Heart right ventricle (tissue), 16 donors: Measurements from ENCODE around the gene DMBX1. TPM values are rescaled to one million over a fixed set of nuclear protein-coding genes. Genes with fewer than 3 reads are reported as not detected.

Experiments used
- ATAC-seq, 8 donors: fragments of 200-7000 bp; cut with Tn5 transposase; one replicate each; pipeline ENCODE4 v1.9.1; 2020; ENCODE audit warnings: mild to moderate bottlenecking in 8 of 8, moderate library complexity in 8 of 8, moderate number of reproducible peaks in 1 of 8
- DNase-seq, 2 donors: peaks; one replicate each; pipeline ENCODE4 v3.0.0-alpha.2; 2020
- H3K27ac ChIP-seq, 10 donors: fragments of 200-600 bp; sonication (generic) in 2 of 10; one replicate each; pipeline versions ENCODE4 v1.5.0 to v1.8.0; 2020 to 2022; ENCODE audit warnings: mild to moderate bottlenecking in 3 of 10
- H3K27me3 ChIP-seq, 7 donors: fragments of 200-600 bp; one replicate each; pipeline ENCODE4 v1.8.0; 2021 to 2022; ENCODE audit warnings: mild to moderate bottlenecking in 2 of 7
- H3K36me3 ChIP-seq, 9 donors: fragments of 200-600 bp; sonication (generic) in 1 of 9; one replicate each; pipeline versions ENCODE4 v1.5.0 to v1.8.0; 2020 to 2022; ENCODE audit warnings: mild to moderate bottlenecking in 2 of 9
- H3K4me1 ChIP-seq, 9 donors: fragments of 200-600 bp; sonication (generic) in 1 of 9; one replicate each; pipeline versions ENCODE4 v1.5.0 to v1.8.0; 2020 to 2022; ENCODE audit warnings: mild to moderate bottlenecking in 4 of 9
- H3K4me3 ChIP-seq, 10 donors: fragments of 200-600 bp; sonication (generic) in 2 of 10; one replicate each; pipeline versions ENCODE4 v1.5.0 to v1.8.0; 2020 to 2022; ENCODE audit warnings: mild to moderate bottlenecking in 7 of 10, moderate library complexity in 2 of 10
- H3K9me3 ChIP-seq, 11 donors: fragments of 200-600 bp in 10 of 11; sonication (generic) in 2 of 11; one replicate each; pipeline versions ENCODE4 v1.5.0 to v1.8.0; 2013 to 2022; ENCODE audit warnings: mild to moderate bottlenecking in 2 of 11, control low read depth in 1 of 11, moderate library complexity in 1 of 11
- CTCF ChIP-seq, 9 donors: fragments of 200-600 bp; sonication (generic) in 2 of 9; IDR thresholded peaks; one replicate each; pipeline versions ENCODE4 v1.5.0 to v1.8.0; 2021 to 2022; ENCODE audit warnings: antibody characterized with exemption in 9 of 9, mild to moderate bottlenecking in 5 of 9, moderate library complexity in 1 of 9
- WGBS, 2 donors: extraction: QIAGEN DNeasy Blood & Tissue Kit; methylation state at CpG; one replicate each; pipeline ENCODE4 v1.1.7; 2013; ENCODE audit warnings: inconsistent platforms in 1 of 2; 5-methylcytosine and 5-hydroxymethylcytosine counted together
- intact Hi-C, 10 donors: fragments of 100-400 bp; cut with DNase I; formaldehyde crosslinking; loops; one replicate each; pipeline versions ENCODE4 v1.11.1 to v1.14.2; 2022
- polyA plus RNA-seq, 2 donors: library from polyadenylated mRNA; stranded (reverse); fragments of 200-250 nt; gene quantifications; one replicate each; pipeline ENCODE4 v1.2.3, GENCODE V29; 2013
- total RNA-seq, 10 donors: library from RNA; stranded (reverse); fragmentation: NEBNext Ultra II Directional in 3 of 10; extraction: Animal tissue kit (Norgen Biotek cat#: 25700) in 3 of 10; gene quantifications; one replicate each; pipeline versions ENCODE4 v1.2.1 to v1.2.4, GENCODE V29; 2021 to 2023
- donor health status: Arrhythmogenic right ventricular cardiomyopathy.
- donor health status: ischemic (EF 13 %, LVEDD 7.1; RV severe dilation, severe dysfunction).
- donor health status: healthy with polysubstance abuse.
- donor health status: DM: no; HTN: yes; CAD: no.
- donor health status: DM: no; HTN: no; CAD: no.
- donor health status: ischemic (EF 25% LVEDD 6.9; RV normal size, moderate dysfunction).
- donor health status: ischemic (EF 25% LVEDD 5.7; RV mildly dilated, moderate dysfunction).
- donor health status: healthy.
- donor health status: DM: yes; HTN: yes; CAD: no.
- donor health status: Ischemic cardiomyopathy.
- donor health status: ischemic (EF 35%, LVEDD 5.7; RV mildly dilated, moderate dysfunction).
- donor health status: nonischemic (EF 11% LVEDD 7.7; RV severe dilation, severe dysfunction).
- donor health status: DM: yes; HTN: yes; CAD: no.
- donor health status: PGD.
- donor health status: ischemic (EF 29% LVEDD 5.4; RV normal size, mild dysfunction).
- donor health status: nonischemic (EF 23%, LVEDD 6.1; RV moderate dilation, normal function).

DMBX1 gene
- total and polyA plus RNA-seq, 12 donors, result not detected

DNA sequence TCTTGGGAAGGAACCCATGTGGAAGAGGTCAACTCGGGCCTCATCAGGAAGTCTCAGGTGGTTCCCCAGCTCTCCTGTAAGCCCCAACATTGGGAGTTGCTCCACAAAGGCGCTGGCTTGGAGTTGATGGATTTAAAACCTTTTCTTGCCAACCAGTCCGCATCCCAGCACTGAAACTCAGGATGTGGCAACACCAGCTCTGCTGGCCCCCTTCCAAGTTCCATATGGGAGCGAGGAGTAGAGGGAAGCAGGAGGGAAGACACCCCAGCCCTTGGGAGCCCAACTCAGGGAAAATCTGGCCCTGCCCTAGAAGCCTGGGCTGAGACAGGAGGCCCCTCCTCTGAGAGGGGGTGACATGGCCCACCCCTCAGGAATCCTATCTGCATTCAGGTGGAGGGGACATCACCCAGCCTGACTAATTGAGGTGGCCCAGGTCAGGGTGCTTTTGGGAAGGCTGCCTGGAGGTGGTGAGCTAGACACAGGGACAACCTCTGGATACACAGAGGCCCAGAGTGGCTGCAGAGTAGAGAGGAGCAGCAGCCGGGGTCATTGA, 33.1 kb upstream of the DMBX1 start:
- H3K4me1 ChIP-seq, result no peaks in the 10 kb centered on the region
- peaks cover 0 to 57% (median 28%) of the 10 kb centered on the region in 7 donors for H3K27me3 ChIP-seq
- ATAC-seq (no peak), DNase-seq (no peak)
- 74 to 76% methylated on average over 5 of the region's 5 CpGs for WGBS, 2 donors
- H3K36me3 ChIP-seq, result no peaks in the 10 kb centered on the region
- intact Hi-C loops, result no loop called here
- H3K27ac ChIP-seq, result no peak overlapping the region
- no peak overlapping the region for H3K4me3 ChIP-seq
- TF ChIP-seq CTCF (IDR thresholded peaks at IDR 0.05), result no peak
- H3K9me3 ChIP-seq, result no peaks in the 10 kb centered on the region

DNA sequence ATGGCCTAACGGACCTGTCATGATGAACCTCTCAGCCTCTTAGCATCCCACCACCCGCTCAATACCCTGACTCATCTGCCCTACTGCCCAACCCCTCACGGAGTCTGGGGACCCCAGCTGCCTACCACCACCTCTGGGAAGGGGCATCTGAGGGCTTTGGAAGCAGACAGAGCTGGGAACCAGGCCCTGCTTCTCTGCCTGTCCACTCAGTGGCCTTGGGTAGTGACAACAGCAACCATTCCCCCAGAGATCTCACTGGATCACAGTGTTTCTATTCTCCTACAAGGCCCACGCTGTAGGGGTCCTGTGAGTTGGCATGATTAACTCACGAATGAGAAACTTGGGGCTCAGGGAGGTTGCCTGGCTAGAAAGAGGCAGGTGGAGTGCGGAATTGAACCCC, 32.5 kb upstream of the DMBX1 start:
- TF ChIP-seq CTCF (IDR thresholded peaks at IDR 0.05), result no peak
- WGBS, 2 donors, result 82 to 87% methylated on average over 6 of the region's 6 CpGs
- intact Hi-C loops, result no loop called here
- no peak for ATAC-seq
- no peak overlapping the region for H3K27ac ChIP-seq
- no peaks in the 10 kb centered on the region for H3K36me3 ChIP-seq
- DNase-seq, result no peak
- no peak overlapping the region for H3K4me3 ChIP-seq
- peaks cover 0 to 56% (median 24%) of the 10 kb centered on the region in 7 donors for H3K27me3 ChIP-seq
- no peaks in the 10 kb centered on the region for H3K4me1 ChIP-seq
- H3K9me3 ChIP-seq, result no peaks in the 10 kb centered on the region

- no peak for TF ChIP-seq CTCF (IDR thresholded peaks at IDR 0.05)
- Histone ChIP-seq H3K4me3 (no peak overlapping the region), H3K27me3 (peaks cover 0 to 62% (median 19%) of the 10 kb centered on the region in 7 donors), H3K9me3 (no peaks in the 10 kb centered on the region), H3K4me1 (no peaks in the 10 kb centered on the region), H3K36me3 (no peaks in the 10 kb centered on the region), H3K27ac (no peak overlapping the region)
- DNase-seq (no peak), ATAC-seq (no peak)
- WGBS, 2 donors, result 68% methylated on average over 4 of the region's 4 CpGs
- intact Hi-C loops, result no loop called here
Measured at GRCh38 chr1:46458190-46458589, 31.4 kb upstream of the DMBX1 start.

DNA sequence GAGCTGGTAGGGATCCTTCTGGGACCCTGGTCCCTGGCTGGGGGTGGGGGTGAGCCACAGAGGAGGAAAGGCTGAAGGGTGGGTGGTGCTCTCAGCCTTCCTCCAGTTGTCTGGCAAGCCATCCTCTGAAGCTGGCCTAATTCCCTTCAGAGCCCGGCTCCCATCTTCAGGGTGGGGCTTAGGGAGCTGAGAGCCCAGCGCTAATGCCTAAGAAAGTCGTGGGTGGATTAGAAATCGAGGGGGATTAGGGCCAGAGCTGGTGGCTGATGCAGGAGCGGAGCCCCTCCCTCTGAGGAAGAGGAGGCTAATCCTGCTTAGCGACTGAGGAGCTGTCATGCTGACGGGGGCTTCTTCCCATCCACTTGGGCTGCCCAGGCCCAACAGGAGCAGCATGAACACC, 30.8 kb upstream of the DMBX1 start:
- Histone ChIP-seq H3K4me1 (no peaks in the 10 kb centered on the region), H3K27ac (no peak overlapping the region), H3K36me3 (no peaks in the 10 kb centered on the region), H3K27me3 (peaks cover 0 to 67% (median 17%) of the 10 kb centered on the region in 7 donors), H3K4me3 (no peak overlapping the region), H3K9me3 (no peaks in the 10 kb centered on the region)
- no peak for ATAC-seq
- intact Hi-C loops, result no loop called here
- 53 to 61% methylated on average over 7 of the region's 7 CpGs for WGBS, 2 donors
- no peak for TF ChIP-seq CTCF (IDR thresholded peaks at IDR 0.05)
- no peak for DNase-seq
